ENCODE measurements around the gene SSBP3.

The SSBP3 gene

DNA sequence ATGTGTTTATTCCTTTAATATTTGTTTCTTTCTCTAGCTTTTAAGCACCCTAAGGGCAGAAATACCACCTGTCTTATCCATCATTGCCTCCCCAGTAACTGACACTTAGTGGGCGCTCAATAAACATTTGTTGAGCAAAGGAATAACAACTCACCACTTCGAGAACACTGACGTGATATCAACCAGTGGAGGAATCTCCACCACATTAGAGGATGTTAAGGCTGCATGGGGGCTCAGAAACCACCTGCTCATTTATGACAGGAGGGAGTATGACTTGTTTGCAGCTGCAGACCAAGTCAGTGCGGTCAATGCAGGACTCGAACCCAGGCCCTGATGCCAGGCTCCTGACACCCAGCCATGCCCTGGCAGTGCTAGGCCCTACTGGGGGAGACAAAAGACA, 103.6 kb downstream of the SSBP3 start:
- no peak for DNase-seq

DNA sequence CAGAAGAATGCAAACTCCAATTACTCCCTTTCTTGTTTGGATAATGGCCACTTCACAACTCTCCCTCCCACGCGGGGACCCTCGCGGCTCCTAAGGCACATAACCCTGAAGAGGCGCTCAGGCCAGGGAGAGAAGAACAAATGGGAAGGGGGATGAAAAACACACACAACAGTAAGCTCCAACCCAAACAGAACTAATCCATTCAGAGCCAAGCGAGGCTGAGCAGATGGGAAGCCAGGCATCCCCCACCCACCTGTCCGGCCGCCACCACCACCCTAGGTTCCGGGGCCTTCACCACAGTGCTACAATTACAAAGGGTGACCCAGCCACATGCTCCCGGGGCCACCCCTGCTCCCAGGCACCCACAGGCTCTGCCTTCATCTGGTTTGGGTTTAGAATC, 104.7 kb downstream of the SSBP3 start:
- no peak for DNase-seq

DNA sequence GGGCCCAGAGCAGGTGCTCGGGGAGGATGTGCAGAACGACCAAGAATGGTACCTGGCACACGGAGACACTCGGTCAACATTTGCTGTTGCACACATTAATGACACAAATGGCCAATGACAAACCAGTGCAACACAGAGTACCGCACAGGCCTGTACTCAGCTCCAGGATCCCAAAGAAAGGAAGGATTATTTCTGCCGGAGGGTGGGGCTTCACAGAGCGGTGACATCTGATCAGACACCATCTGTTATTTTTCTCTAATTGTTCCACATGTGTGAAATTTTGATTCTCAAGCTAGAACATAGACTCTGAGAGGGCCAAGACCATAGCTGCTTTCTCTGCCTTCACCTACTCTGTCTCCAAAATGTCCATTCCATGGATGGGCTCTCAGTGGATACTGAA, 105.8 kb downstream of the SSBP3 start:
- no peak for DNase-seq

DNA sequence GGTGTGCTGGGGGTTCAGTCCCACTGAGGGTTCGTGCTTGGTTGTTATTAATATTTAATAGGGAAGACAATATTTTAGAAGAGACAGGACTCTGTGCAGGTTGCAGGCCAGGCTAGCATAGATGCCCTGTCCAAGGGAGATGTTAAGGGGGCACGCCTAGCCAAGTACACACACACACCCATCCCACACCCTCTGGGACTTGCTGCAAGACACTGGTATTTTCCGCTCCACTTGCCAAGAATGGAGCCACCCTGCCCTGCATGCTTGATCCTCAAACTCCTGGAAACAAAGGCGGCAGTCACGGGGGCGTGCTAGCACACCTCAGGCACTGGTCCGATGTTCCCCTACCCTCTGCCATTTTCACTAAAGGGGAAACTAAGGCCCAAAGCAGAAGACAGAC, 107.2 kb downstream of the SSBP3 start:
- no peak for DNase-seq

DNA sequence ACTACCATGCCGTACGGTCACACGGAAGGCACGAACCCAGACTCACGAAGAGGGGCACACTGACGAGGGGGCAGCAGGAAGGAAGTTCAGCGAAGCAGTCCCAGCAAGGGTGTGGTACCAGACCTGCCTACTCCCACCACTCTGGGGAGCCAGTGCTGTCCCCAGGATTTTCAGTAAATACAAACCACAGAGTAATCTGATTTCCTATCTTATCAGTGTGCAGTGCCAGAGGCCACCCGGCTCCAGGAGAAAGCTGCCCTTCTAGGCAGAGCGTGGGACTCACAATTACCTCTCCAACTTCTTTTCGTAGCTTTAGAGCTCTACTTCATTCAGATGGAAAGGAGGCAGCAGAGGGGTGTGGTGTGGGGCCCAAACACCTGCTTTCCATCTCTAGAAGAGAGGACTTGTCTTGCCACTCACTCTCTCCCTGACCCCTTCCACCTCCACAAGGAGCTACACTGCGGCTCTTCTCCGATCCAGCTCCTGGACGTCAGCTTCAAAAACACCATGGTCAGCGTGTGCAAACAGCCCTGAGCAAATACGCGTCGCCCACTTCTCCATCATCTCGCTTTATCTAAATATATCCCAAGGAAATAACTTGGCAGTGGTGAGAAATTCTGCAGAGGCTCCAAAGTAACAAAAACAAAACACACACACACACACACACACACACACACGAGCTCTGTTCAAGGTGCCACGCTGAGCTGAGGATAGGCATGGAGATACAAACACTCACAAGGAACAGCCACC, 107.7 kb downstream of the SSBP3 start:
- DNase-seq: no peak

DNA sequence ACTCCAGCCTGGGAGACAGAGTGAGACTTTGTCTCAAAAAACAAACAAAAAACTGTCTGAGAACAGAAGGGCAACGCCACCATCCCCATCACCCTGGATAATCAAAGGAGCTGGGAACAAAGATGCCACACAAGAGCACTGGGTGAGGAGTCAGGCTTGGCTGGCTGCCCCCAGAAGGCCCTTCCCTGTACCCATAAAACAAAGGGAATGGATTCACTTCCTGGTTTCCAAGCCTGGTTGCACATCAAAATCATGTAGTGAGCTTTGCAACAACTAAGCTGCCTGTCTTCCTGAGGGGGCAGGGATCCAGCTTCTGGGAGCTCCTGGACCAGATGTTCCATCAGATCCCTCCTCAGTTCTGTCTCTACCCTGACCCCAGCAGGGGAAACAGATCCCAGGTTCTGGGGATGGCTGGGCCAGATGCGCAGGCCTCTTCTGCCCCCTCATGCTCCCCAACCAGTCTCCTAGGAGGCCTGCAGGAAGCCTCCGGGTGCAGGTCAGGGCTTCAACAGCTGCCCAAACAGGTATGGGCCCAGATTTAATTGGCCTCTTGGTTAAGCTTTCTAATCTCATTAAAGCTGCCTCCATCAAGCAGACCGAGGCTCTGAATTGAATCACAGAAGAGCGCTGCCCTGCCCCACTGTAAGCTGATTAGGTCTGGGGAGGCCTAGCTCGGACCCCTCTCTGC, 108.5 kb downstream of the SSBP3 start:
- no peak for DNase-seq

DNA sequence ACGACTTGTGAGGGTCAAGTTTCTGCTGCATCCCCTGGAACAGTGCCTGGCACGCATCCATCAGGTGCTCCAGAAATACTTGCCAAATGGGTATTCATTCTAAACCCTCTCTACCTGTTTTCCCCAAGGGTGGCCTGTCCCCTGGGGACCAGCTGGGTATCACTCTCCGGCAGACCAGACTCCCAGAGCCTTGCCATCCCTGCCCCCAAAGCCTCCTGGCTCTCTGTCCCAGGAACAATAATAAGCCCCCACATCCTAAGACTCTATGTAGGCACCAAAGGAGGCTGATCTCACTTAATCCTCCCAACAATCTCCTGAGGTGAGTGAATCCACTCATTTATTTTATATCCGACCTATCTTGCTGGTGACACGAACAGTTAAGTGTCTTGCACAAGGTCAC, 109.5 kb downstream of the SSBP3 start:
- DNase-seq: no peak

DNA sequence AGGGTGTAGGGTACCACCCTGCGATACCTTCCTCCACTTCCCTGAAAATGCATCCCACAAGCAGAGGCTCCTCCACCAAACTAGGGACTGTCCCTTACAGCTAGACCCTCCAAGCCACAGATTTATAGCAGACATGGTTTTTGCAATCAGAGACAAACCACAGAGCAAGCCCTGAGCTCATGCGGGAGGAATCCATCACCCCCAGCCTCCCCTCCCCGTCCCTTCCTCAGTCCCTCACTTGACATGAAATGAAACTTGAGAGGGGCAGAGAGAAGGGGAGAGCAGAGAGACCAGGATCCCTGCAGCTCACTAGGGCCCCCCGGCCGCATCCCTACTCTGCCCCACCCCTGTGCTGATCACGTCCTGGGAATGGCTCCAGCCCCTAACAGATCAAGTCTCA, 111.3 kb downstream of the SSBP3 start:
- no peak for DNase-seq

DNA sequence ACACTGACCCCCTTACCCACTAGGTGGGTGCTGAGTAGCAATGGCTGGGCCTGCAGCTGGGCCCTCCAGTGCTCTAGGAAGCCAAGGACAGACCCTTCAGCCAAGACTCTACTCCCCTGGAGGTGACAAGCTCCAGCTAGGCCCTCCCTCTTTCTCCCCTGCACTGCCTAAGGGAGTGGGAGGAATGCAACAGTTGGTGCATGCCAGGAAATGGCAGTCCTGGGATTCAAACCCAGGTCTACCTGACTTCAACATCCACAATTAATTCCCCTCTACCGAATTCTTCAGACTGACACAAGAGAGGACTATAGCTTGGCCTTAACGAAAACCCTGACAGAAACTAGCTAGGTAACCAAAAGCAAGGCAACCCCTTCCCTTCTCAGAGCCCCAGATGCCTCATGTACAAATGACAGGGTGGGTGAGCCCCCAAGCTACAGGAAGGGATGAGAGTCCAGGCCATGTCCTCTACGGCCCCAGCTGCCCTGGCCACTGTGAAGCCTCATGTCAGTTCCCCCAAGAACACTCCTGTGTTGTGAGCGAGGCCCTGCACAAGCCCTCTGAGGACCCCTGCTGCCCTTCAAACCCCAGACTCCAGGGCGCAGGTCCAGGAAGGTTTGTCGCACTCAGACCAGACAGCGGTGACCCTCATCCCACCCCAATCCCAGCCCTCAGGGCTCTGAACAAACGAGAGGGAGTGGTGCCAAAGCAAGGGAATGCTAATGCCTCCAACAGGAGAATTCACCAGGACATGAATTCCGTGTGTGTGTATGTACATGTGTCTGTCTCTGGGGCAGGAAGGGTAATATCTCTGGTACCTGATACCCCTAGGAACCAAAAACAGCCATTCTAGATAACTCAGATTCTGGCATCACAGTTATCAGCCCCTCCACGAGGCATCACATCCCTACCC, 113.9 kb downstream of the SSBP3 start:
- no peak for DNase-seq

DNA sequence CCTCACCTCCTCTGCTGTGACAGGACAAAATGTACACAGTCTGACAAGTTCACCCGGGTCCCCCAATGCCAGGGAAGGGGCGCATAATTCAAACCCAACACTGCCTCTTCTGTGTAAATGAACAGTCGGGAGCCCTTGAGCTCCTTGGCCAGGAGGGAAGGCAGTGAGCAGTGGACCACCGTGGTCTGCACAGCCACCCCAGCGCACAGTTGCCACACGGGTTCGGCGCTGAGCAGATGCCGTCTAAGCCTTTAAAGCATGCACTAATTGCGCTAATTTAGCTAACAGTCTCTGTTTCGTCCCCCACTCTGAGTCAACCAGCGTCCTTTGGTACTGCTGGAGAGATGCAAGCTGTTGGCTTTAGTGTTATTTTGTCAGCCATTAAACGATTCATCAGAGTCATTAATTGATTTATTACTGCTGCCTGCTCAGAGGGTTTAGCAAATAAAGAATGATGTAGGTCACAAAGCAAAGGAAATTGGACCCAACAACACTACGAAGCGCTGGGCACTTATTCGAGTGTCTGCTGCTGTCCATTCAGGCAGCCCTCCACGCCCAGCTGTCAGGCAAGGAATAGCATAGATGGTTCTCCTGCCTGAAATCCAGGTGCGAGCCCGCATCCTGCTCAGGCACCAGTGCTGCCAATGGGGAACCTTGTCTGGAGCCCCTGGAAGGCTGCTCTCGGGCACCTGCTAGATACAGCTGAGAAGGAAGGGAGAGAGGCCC, 114.8 kb downstream of the SSBP3 start:
- no peak for DNase-seq

DNA sequence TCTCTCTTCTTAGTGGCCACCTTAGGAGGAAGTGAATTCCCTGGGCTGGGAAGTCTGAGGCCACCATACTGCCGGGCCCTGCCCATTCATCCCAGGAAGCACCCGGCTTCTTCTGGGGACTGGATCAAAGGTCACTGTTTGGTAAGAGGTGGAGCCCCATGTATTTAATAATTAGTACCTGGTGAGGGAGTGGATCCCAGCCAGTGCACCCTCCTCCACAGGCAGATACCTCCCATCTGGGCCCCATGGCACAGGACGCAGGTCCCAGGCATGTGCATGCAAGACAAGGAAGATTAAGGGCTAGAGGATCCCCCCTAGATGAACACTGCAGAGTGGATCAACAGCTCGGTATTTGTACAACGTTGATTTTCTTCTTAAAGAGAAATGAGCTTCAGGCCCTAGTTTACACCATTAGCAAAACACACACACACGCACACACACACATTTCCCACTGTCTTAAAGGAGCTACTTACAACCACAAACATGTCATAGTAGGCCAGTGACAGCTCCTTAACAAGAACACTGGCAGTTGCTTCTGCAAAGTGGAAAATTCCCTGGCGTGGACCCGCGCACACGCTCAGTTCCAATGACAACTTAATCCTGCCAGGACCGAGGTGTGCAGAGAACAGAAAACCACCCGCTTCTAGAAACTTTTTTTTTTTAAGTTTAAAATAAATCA, 115.5 kb downstream of the SSBP3 start:
- no peak for DNase-seq

DNA sequence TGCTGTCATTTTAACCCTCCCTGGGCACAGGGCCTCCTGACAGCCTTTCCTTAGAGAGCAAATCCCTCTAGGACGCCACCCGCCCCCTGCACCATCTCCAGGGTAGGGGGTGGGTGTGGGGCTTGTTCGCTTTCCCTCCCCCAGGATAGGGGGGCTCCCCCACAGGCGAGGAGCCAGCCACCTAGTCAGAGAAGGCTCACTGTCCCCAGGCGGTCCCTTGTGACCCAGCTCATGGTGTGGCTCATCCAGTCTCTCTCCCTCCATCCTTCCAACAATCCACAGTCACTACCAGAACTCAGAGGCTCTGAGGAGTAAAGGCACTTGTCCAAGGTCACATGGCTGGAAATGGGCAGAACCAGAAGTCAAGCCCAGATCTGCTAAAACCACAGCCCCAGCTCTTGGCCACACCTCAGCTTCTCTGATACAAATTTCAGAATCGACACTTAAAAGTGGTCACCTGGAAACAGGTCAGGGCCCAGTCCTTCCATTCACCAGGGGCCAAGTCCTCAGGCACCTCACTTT, 116.4 kb downstream of the SSBP3 start:
- DNase-seq: no peak

DNA sequence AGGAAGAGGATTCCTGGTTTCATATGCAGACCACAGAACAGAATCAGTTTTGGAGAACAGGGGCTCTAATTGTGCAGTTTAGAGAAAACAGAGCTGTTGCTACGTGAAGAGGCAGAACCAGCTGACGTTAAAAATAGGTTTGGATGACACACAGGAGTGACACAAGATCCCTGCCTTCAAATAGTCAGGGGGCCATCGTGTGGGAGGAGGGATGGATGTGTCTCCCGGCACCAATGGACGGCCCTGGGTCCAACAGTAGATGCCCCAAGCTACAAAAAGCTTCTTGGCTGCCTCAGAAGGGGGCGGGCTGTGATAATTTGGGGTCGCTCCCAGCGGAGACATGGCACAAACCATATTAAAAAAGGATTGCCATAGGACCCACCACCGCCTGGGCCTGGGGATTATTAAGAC, 118.4 kb downstream of the SSBP3 start:
- no peak for DNase-seq

DNA sequence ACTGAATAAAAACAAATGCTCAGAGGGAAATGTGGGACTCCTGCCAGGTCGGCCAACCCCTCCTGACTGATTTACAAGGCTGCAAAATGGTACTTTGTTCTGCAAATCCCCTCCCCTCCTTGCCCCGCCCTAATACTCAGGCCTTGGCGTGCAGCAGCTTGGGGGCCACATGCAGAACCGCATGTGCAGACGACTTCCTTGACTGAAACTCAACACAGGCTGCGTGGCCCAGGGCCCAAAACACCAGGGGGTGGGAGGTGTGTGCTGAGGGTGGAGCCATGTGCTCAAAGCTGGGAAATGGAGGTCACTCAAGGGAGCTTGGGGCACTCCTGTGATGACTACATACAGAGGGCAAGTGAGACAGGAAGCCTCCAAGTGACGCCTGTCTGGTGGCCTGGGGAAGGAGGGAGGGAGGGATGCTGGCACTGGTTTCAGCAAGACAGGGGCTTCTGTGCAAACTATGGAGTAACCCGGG, 119.0 kb downstream of the SSBP3 start:
- DNase-seq: peak; percentile 20

DNA sequence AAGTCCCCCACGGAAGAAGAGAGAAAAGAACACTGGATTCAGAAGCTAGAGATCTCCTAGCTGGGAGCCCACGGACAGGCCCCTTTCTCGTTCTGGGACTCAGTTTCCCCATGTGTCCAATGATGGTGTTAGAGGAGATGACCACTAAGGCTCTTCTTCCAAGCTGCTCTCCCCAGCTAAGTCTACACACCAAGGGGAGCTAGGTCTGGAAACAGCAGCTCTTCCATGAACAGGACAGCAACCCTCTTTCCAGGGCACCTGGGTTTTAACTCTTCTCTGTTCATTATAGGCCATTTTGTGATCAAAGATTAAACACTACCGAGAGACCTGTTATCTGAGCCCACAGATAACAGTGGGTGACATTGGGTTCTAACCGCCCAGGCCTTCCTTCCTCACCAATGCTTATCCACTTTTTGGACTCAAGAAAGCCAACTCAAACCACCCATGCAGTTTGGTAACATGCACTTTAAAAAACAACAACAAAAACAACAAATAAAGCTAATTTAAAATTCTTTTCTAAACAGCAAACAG, 120.3 kb downstream of the SSBP3 start:
- DNase-seq: no peak

DNA sequence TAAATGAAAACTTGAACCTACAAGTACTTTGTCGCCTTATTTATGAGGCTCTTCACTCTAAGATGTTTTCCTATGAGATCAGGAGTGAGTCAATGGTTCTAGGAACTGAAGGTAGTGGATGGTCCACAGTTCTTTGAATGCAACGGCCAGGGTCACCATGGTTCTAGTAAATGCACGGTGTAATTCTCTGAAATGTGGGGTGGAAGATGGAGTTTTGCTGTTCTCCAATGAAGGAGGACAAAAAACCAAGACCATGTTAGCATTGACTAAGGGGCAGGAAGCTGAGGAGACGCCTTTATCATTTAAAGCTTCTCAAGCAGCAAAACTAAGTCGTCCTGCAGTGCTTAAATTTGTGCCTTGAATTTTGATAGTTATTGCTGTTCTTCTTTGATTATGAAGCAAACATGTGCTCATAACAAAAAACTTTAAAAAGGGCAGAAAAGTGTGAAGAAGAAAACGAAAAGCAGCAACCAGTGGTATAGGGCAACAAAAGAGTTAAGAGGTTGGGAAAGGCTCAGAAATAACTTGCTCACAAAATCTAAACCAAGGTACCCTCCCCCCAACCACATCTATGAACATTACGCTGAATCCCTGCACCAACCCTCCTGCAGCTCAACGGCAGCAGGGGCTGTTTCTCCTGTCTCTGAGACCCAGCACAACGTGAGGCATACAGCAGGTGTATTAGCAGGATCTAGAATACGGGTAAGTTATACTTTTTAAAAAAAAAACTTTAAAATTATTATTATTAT, 121.2 kb downstream of the SSBP3 start:
- no peak for DNase-seq

DNA sequence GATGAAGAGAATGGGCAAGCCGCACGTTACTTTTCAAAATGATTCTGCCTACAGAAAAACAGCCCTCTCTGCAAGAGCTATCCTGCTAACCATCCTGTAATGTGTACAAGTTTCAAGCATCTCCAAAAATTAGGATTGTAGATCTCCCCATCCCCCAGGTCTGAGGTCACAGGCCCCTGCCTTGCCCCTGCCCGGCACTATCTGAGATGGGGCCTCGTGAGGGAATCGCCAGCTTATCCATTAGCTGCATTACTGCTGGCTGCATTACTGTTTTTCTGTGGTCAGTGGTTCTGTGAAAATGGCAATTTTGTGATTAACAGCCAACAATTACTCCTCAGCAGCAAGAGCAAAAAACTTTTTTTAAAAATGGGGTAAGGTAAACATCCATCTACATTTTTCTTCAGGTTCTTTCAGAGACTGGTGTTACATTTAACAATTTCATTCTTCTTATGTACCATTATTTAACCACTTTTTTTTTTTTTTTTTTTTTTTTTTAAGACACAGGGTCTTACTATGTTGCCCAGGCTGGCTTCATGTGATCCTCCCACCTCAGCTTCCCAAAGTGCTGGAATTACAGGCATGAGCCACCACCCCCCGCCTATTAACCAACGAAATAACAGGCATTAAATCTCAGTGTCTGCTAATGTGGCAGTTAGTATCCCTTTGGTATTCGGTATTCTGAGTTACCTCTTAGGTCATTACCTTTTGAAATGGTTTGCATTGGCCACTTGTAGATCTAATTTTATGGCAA, 122.4 kb downstream of the SSBP3 start:
- DNase-seq: no peak

DNA sequence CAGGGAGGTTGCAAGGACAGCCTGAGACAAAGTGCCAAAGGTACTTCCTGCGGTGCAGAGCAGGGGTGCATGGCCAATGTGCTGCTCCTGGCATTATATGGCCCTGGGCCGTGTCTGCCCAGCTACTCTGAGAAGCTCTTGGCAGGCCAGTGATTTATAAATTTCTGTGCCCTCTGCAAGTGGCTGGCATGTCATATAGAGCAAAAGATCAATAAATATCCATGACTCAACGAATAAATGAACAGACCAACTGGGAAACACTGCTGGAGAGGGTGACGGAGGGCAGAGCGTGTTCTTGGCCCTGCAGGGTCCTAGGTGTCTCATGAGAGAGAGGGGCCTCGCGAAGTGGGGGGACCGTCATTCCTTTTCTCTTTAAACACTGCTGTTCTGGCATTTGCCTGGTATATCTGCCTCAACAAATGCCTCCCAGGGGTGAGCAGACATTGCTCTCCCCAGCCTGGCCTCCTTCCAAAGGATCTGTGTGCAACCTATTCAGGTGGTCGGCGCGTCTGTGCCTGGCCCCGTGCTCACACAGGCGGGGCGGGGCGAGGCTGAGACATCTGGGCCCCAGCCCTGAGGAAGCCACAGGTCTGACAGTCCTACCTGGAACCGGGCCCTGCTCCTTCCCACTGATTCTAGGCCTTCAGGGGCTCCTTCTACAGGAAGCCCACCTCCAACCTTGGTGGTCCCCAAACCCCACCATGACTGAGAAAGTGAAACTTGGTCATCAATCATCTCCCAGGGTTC, 123.9 kb downstream of the SSBP3 start:
- no peak for DNase-seq

DNA sequence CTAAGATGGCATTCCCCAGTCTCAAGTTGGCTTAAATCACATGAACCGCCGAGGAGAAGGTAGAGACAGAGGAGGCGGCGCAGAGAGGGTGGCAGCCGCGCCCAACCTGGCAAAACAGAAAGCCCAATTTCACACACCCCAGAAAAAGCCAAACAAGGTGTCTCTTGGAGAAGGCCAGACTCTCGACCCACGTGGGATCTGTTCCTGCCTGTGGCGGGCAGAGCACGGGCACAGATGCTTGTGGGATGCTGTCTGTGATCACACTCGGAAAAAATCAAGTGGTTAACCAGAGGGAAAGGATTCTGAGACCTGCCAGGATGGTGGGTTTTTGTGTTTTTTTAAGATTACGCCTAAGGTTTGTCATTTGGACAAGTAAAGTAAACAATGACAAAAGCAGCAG, 125.5 kb downstream of the SSBP3 start:
- no peak for DNase-seq
